Measurements from ENCODE around the gene NOL9.
A peak's percentile ranks its signal among the peaks of the same experiment; 100 is the strongest.
"Not testable (repeated sequence)": the region's sequence is repeated elsewhere in the genome, so short reads cannot be mapped to it uniquely, and the experiment has no call there.

NOL9 gene

GRCh38 chr1:6570987-6571386 lies 16.7 kb upstream of the NOL9 start:
- no peak for DNase-seq

- no peak for DNase-seq
Observed at GRCh38 chr1:6570100-6570499, 15.8 kb upstream of the NOL9 start.

- no peak for DNase-seq
Observed at GRCh38 chr1:6569033-6569432, 14.7 kb upstream of the NOL9 start.

GRCh38 chr1:6560267-6560666 lies 6.0 kb upstream of the NOL9 start:
- no peak for DNase-seq

- not testable (repeated sequence) for DNase-seq
Observed at GRCh38 chr1:6559161-6559560, 4.8 kb upstream of the NOL9 start.

GRCh38 chr1:6557597-6557996 lies 3.3 kb upstream of the NOL9 start:
- no peak for DNase-seq

GRCh38 chr1:6554907-6555778 lies 830 bp upstream of the NOL9 start, which contains the start of gene TAS1R1:
TSS of gene TAS1R1 (plus strand) at chr1:6555307. CDS start at chr1:6555374, 67 bp downstream.
- DNase-seq, result no peak

GRCh38 chr1:6547301-6547700 lies 7.0 kb downstream of the NOL9 start:
- DNase-seq, result no peak

GRCh38 chr1:6546326-6546725 lies 8.0 kb downstream of the NOL9 start:
- no peak for DNase-seq

- DNase-seq, result peak; percentile 27
Observed at GRCh38 chr1:6545276-6546112, 8.8 kb downstream of the NOL9 start.

GRCh38 chr1:6544831-6545230 lies 9.5 kb downstream of the NOL9 start:
- no peak for DNase-seq

GRCh38 chr1:6538956-6539355 lies 15.4 kb downstream of the NOL9 start:
- DNase-seq, result no peak

GRCh38 chr1:6536291-6536690 lies 18.0 kb downstream of the NOL9 start:
- DNase-seq, result no peak

GRCh38 chr1:6535214-6535613 lies 19.1 kb downstream of the NOL9 start:
- no peak for DNase-seq

- no peak for DNase-seq
Observed at GRCh38 chr1:6534248-6534822, 20.0 kb downstream of the NOL9 start.

GRCh38 chr1:6531996-6532395 lies 22.3 kb downstream of the NOL9 start:
- DNase-seq, result no peak

- DNase-seq, result no peak
Observed at GRCh38 chr1:6530504-6531160, 23.7 kb downstream of the NOL9 start.

GRCh38 chr1:6528492-6528891 lies 25.8 kb downstream of the NOL9 start:
- no peak for DNase-seq

- DNase-seq, result no peak
Observed at GRCh38 chr1:6526316-6526715, 28.0 kb downstream of the NOL9 start.

- DNase-seq, result no peak
Observed at GRCh38 chr1:6523566-6523965, 30.7 kb downstream of the NOL9 start.

GRCh38 chr1:6521536-6521935 lies 32.8 kb downstream of the NOL9 start:
- DNase-seq, result no peak

GRCh38 chr1:6519935-6520671 lies 34.2 kb downstream of the NOL9 start:
- DNase-seq, result no peak
